ENCODE measurements around the gene PLA2G4E. TPM values are rescaled to one million over a fixed set of nuclear protein-coding genes. Genes with fewer than 3 reads are reported as not detected.

Gene PLA2G4E
- total RNA-seq, 1 donor from 2014 or later, result not detected

DNA sequence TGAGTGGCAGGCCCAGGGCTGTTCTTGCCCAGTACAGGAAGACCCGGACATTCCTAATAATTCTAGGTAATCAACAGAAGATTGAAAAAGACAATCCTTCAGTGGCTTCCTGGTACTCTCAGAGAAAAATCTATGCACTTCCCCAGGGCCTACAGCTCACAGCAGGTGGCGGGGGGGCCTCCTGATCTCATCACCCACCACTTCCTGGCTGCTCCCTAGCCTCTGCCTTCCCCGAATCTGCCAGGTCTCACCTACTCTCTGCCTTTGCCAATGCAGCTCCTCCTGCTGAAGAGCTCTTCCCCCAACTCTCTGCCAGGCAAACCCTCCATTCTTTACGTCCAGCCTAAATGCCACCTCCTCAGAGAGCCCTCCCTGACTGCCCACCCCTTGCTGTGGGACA is 86.0 kb downstream of the PLA2G4E start:
- Mint-ChIP-seq H3K27ac (ENCODE audit: unreplicated experiment) (peak overlapping the region; percentile 87), H3K4me1 (peaks cover 10% of the 10 kb centered on the region), H3K36me3 (ENCODE audit: low read depth) (peaks cover 2% of the 10 kb centered on the region), H3K27me3 (ENCODE audit: low read depth) (no peaks in the 10 kb centered on the region), H3K4me3 (no peak overlapping the region), H3K9me3 (no peaks in the 10 kb centered on the region)
- DNase-seq (ENCODE audit: low read depth, low spot score), result no peak
- TF ChIP-seq, protein P1, sequence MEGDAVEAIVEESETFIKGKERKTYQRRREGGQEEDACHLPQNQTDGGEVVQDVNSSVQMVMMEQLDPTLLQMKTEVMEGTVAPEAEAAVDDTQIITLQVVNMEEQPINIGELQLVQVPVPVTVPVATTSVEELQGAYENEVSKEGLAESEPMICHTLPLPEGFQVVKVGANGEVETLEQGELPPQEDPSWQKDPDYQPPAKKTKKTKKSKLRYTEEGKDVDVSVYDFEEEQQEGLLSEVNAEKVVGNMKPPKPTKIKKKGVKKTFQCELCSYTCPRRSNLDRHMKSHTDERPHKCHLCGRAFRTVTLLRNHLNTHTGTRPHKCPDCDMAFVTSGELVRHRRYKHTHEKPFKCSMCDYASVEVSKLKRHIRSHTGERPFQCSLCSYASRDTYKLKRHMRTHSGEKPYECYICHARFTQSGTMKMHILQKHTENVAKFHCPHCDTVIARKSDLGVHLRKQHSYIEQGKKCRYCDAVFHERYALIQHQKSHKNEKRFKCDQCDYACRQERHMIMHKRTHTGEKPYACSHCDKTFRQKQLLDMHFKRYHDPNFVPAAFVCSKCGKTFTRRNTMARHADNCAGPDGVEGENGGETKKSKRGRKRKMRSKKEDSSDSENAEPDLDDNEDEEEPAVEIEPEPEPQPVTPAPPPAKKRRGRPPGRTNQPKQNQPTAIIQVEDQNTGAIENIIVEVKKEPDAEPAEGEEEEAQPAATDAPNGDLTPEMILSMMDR (conservative IDR thresholded peaks at IDR 0.05), result no peak

DNA sequence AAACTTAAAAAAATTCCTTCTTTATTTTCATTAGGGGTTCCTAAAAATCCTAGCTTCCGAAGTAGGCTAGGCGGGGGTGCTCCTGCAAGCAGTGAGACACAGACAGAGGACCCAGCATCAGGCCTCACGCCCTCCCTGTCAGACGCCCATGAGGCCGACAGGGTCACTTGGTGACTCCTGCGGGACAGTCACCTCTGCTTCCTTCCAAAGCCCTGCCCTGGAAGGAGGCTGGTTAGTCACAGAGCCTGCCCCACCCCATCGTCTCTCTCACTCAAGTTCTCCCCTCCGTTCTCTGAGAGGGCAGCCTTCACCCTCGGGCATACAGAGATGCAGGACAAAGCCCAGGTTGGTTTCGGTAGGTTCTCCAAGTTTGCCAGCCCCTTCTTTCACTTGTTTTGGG is 87.1 kb downstream of the PLA2G4E start:
- no peaks in the 10 kb centered on the region for H3K27me3 Mint-ChIP-seq (ENCODE audit: low read depth)
- TF ChIP-seq, protein P1 (conservative IDR thresholded peaks at IDR 0.05), result no peak
- H3K4me3 Mint-ChIP-seq, result no peak overlapping the region
- H3K36me3 Mint-ChIP-seq (ENCODE audit: low read depth), result peaks cover 2% of the 10 kb centered on the region
- H3K4me1 Mint-ChIP-seq, result peaks cover 12% of the 10 kb centered on the region
- no peaks in the 10 kb centered on the region for H3K9me3 Mint-ChIP-seq
- H3K27ac Mint-ChIP-seq (ENCODE audit: unreplicated experiment), result no peak overlapping the region
- no peak for DNase-seq (ENCODE audit: low read depth, low spot score)

DNA sequence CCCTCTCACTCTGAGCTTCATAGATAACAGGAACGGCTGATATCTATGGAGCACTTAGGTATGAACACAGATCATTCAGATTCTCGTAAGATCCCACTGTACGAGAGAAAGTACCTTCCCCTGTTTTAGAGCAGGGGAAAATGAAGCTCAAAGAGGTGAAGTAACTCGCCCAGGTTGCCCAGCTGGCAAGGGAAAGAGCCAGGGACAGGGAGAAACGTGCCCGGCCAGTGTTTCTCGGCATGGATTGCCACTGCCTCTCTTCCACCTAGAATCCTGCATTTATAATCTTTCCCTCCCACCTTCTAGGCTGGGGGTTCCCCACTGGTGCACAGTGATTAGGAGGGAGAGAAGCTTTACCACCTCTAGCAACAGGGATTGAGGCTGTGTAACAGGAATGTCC is 87.5 kb downstream of the PLA2G4E start:
- Mint-ChIP-seq H3K36me3 (ENCODE audit: low read depth) (peaks cover 2% of the 10 kb centered on the region), H3K9me3 (no peaks in the 10 kb centered on the region), H3K4me1 (peaks cover 12% of the 10 kb centered on the region), H3K27me3 (ENCODE audit: low read depth) (no peaks in the 10 kb centered on the region), H3K27ac (ENCODE audit: unreplicated experiment) (no peak overlapping the region), H3K4me3 (no peak overlapping the region)
- TF ChIP-seq, protein P1 (conservative IDR thresholded peaks at IDR 0.05), result no peak
- no peak for DNase-seq (ENCODE audit: low read depth, low spot score)

DNA sequence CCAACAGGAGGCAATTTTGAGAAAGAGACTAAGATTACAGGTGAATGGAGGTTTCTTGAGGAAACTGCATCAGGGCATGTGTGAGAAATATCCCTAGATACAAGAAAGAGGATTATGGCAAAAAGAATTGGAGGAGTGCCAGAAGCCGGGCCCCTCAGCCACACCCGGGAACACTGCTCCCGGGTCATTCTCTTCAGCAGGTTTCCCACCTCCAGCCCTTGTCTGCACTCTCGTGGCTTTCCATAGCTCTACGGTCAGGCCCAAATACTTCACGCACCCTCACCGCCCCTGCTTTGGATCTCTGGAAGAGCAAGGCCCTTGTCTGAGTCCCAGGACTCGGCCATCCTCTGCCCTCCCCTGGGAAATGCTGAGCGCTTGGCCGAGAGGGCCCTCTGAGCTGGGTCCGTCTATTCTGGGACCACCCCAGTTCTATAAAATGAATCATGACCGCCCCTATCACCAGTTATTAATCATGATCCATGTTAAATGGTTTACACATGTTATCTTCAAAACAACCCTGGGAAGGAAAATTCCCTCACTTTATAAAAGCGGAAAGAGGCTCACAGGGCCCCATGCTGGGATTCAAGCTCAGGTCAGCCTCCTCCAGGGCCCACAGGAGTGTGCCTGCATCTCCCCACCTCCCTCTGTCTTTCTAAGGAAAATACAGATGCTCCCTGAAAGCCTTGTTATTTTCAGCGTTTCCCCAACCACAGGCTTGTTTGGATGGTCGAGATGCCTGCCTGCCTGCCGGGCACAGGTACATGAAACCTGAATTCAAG is 88.1 kb downstream of the PLA2G4E start:
- no peak overlapping the region for H3K4me3 Mint-ChIP-seq
- H3K4me1 Mint-ChIP-seq, result peaks cover 12% of the 10 kb centered on the region
- H3K36me3 Mint-ChIP-seq (ENCODE audit: low read depth), result peaks cover 2% of the 10 kb centered on the region
- TF ChIP-seq, protein P1 (conservative IDR thresholded peaks at IDR 0.05), result no peak
- DNase-seq (ENCODE audit: low read depth, low spot score), result no peak
- no peaks in the 10 kb centered on the region for H3K9me3 Mint-ChIP-seq
- no peak overlapping the region for H3K27ac Mint-ChIP-seq (ENCODE audit: unreplicated experiment)
- H3K27me3 Mint-ChIP-seq (ENCODE audit: low read depth), result no peaks in the 10 kb centered on the region

DNA sequence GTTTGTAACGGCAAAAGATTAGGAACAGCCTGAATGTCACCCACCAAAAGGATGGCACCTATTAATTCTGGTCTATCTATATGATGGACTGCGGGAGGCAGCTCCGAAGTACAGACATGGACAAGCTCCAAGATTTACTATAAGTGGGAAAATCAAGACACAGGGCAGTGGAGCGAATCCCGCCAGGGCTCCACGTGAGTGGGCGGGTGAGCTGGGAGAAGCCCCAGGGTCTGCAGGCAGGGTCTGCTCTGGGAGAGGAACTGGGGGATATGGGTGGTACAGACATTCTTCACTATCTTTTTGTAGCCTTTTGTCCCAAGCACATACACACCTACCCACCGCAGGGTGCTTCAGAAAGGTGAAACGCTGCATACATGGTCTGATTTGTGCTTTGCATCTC is 88.7 kb downstream of the PLA2G4E start:
- Mint-ChIP-seq H3K36me3 (ENCODE audit: low read depth) (peaks cover 2% of the 10 kb centered on the region), H3K27me3 (ENCODE audit: low read depth) (no peaks in the 10 kb centered on the region), H3K4me1 (peaks cover 12% of the 10 kb centered on the region), H3K27ac (ENCODE audit: unreplicated experiment) (no peak overlapping the region), H3K9me3 (no peaks in the 10 kb centered on the region), H3K4me3 (no peak overlapping the region)
- TF ChIP-seq, protein P1 (conservative IDR thresholded peaks at IDR 0.05), result no peak
- no peak for DNase-seq (ENCODE audit: low read depth, low spot score)

Other genes with a start within 250 kb of the PLA2G4E start
- 31.9 and 36.6 TPM in 2 replicates for gene MAPKBP1, start 246.6 kb downstream of the PLA2G4E start, total RNA-seq
- 14.8 and 16.6 TPM in 2 replicates for gene JMJD7, start 192.9 kb downstream of the PLA2G4E start, total RNA-seq
- gene PLA2G4B, start 182.2 kb downstream of the PLA2G4E start, total RNA-seq, result 5.7 and 8.5 TPM in 2 replicates
- gene SPTBN5, start 127.0 kb downstream of the PLA2G4E start, total RNA-seq, result 0.77 and 1.1 TPM in 2 replicates
- gene EHD4, start 48.5 kb downstream of the PLA2G4E start, total RNA-seq, result 8.3 and 9.3 TPM in 2 replicates
- not detected in 2 replicates for gene PLA2G4D, start 73.5 kb upstream of the PLA2G4E start, total RNA-seq
- gene PLA2G4F, start 135.6 kb upstream of the PLA2G4E start, total RNA-seq, result not detected in 2 replicates
- gene VPS39, start 187.3 kb upstream of the PLA2G4E start, total RNA-seq, result 56.9 and 58.4 TPM in 2 replicates